ENCODE results near the gene PDE5A.

Gene PDE5A

DNA sequence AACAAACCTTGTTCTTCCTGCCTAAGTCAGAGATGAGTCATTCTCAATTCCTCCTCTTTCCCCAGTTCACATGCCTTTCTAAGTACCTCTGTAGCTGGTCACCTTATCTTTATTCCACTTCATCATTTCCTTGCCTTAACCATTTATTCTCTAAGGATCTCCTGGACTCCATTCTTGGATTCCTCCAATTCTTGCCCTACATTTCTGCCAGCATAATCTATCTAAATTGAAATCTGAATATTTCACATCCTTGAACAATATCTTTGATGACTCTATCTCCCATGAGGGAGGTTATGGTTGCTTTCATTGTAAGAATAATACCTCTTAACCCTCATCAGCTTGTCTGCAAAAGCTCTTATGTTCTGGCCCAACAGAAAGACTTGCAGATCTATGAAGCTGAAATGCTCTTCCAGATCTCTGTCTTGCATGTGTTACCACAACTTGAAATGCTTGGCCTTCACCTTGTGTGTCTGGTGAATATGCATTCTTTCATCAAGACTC is 28.6 kb upstream of the PDE5A start:
- no peak overlapping the region for H3K4me3 ChIP-seq (replicated peaks; ENCODE audit: low read depth, low read length)
- peak; percentile 64 for DNase-seq (ENCODE audit: low read depth)
- TF ChIP-seq, protein P1, sequence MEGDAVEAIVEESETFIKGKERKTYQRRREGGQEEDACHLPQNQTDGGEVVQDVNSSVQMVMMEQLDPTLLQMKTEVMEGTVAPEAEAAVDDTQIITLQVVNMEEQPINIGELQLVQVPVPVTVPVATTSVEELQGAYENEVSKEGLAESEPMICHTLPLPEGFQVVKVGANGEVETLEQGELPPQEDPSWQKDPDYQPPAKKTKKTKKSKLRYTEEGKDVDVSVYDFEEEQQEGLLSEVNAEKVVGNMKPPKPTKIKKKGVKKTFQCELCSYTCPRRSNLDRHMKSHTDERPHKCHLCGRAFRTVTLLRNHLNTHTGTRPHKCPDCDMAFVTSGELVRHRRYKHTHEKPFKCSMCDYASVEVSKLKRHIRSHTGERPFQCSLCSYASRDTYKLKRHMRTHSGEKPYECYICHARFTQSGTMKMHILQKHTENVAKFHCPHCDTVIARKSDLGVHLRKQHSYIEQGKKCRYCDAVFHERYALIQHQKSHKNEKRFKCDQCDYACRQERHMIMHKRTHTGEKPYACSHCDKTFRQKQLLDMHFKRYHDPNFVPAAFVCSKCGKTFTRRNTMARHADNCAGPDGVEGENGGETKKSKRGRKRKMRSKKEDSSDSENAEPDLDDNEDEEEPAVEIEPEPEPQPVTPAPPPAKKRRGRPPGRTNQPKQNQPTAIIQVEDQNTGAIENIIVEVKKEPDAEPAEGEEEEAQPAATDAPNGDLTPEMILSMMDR (IDR thresholded peaks at IDR 0.05; ENCODE audit: low read length, missing control alignments): no peak

DNA sequence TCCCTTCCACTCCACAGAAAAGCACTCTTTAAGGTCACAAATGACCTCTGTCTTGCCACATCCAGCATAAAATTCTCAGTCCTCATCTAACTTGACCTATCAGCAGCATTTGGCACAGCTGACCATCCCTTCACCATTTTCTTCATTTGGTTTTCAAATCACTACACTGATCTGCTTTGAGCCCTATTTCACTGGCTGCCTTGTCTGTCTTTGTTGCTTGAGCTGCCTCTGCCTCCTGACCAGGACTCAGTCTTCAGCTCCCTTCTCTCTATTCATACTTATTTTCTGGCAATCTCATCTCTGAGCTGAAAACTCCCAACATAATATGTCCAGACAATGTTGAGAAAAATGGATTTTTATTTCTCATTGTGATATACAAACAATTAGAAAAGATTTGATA is 27.7 kb upstream of the PDE5A start:
- no peak for DNase-seq (ENCODE audit: low read depth)
- TF ChIP-seq, protein P1 (IDR thresholded peaks at IDR 0.05; ENCODE audit: low read length, missing control alignments): no peak
- H3K4me3 ChIP-seq (replicated peaks; ENCODE audit: low read depth, low read length): no peak overlapping the region

DNA sequence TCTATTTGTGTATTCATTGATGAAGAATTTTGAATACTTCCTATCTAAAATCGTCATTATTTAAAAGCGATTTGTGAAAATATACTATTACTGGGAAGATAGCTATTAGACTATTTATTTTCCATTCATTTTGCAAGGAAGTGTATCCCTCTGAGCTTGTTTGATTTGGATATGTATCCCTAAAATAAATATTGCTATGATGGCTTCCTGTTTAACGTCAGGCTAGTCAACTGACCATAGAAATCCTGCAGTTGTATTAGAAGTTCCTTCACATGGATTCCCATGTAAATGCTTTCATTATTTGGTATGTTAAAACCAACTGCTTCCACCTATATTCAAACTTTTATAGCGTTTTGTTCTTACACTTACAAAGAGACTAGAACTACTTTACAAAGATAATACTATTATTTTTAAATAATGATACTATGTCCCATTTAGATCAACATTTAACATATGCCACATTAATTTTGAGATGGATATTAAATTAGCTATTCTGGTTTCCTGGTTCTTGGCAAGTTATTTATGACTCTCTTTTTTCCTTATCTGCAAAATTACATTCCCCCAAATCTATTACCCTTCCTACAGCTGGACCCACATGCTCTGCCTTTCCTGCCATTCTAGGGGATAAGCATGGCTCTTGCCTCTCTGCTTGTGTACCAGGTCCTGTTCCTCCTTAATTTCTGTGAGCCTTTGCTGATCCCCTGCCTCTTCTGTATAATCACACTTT is 26.7 kb upstream of the PDE5A start:
- TF ChIP-seq, protein P1 (IDR thresholded peaks at IDR 0.05; ENCODE audit: low read length, missing control alignments): no peak
- DNase-seq (ENCODE audit: low read depth): no peak
- no peak overlapping the region for H3K4me3 ChIP-seq (replicated peaks; ENCODE audit: low read depth, low read length)

DNA sequence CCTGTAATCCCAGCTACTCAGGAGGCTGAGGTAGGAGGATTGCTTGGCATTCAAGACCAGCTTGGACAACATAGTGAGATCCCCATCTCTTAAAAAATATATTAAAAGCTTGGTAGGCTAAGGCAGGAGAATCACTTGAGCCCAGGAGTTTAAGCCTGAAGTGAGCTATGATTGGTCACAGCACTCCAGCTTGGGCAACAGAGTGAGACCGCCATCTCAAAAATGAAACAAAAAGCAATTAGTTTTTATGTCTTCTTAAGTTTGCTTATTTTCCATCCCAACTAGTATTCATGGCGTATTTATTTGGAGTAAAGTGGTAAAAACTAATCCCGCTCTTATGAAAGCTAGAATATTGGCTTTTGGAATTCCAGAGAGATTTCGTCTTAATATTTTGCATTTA is 25.4 kb upstream of the PDE5A start:
- no peak for DNase-seq (ENCODE audit: low read depth)
- TF ChIP-seq, protein P1 (IDR thresholded peaks at IDR 0.05; ENCODE audit: low read length, missing control alignments): no peak
- no peak overlapping the region for H3K4me3 ChIP-seq (replicated peaks; ENCODE audit: low read depth, low read length)

DNA sequence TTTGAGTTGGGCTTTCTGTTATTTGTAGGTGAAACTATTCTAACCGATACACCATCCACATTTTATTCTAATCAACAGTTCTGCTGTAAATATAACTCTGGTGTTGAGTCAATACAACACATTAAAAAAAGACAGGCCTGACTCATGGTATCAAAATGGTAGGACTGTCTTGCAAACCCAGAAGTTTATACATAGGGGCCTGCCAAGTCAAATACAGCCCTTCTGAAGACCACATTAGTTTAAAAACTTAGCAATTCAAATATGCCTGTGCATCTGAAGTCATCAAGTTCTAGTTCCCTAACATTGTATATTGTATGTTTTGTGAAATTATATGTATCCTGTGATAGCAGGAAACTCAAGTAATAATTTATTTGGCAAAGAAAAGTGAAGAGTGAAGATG is 24.4 kb upstream of the PDE5A start:
- no peak overlapping the region for H3K4me3 ChIP-seq (replicated peaks; ENCODE audit: low read depth, low read length)
- TF ChIP-seq, protein P1 (IDR thresholded peaks at IDR 0.05; ENCODE audit: low read length, missing control alignments): no peak
- peak; percentile 14 for DNase-seq (ENCODE audit: low read depth)

DNA sequence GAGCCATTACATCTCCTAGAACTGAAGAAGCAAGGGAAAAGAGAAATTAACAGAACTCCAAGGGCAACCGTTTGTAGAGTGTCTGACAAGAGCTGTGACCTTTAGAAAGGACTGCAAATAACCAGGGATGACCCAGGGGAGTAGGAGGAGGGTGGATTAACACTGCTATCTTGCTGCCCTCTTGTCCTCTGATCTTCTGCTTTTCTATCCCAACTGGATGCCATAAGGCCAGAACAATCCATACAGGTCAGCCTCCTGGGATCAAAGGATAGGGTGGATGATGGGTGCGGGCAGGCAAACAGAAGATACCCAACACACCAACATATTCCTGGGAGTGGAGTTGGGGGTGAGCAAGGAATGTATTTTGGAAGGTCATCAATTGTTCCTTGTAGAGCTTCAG is 19.8 kb upstream of the PDE5A start:
- TF ChIP-seq, protein P1 (IDR thresholded peaks at IDR 0.05; ENCODE audit: low read length, missing control alignments): no peak
- no peak for DNase-seq (ENCODE audit: low read depth)
- no peak overlapping the region for H3K4me3 ChIP-seq (replicated peaks; ENCODE audit: low read depth, low read length)

DNA sequence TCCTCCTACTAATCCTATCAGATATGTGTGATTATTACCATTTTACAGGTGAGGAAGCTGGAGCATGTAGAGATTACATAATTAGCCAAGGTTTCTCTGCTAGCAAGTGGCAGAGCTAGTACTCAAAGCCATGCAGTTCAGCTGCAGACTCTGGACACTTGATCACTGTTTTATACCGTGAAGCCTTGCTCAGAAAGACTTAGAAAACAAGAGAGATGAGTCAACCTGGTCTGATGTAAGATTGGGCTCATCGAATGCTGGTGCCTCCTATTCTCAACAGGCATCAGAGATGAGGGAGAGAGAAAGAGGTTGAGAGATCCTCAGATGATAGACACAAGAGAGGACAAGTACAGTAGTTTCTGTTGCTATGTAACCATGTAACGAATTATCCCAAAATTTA is 19.0 kb upstream of the PDE5A start:
- TF ChIP-seq, protein P1 (IDR thresholded peaks at IDR 0.05; ENCODE audit: low read length, missing control alignments): no peak
- DNase-seq (ENCODE audit: low read depth): peak; percentile 14
- no peak overlapping the region for H3K4me3 ChIP-seq (replicated peaks; ENCODE audit: low read depth, low read length)
